Ectodermal cell (in vitro differentiated cells): ENCODE measurements around the gene EGR2.

Experiments used
- H3K27ac ChIP-seq: 2 replicates; pipeline ENCODE4 v1.7.0; 2013; ENCODE audit warnings: mild to moderate bottlenecking, low read depth, low read length; ENCODE audit not compliant: insufficient read depth, poor library complexity, severe bottlenecking
- H3K27me3 ChIP-seq: 2 replicates; pipeline ENCODE4 v1.7.0; 2013; ENCODE audit warnings: mild to moderate bottlenecking, low read length; ENCODE audit not compliant: insufficient read depth, control insufficient read depth, poor library complexity, severe bottlenecking
- H3K36me3 ChIP-seq: one replicate; pipeline ENCODE4 v1.7.0; 2013; ENCODE audit warnings: low read length; ENCODE audit not compliant: control insufficient read depth, insufficient read depth
- H3K4me1 ChIP-seq: one replicate; pipeline ENCODE4 v1.7.0; 2013; ENCODE audit warnings: low read length; ENCODE audit not compliant: control insufficient read depth, insufficient read depth
- H3K4me3 ChIP-seq: 2 replicates; pipeline ENCODE4 v1.7.0; 2013; ENCODE audit warnings: low read depth, low read length, control low read depth; ENCODE audit not compliant: insufficient read depth
- H3K9me3 ChIP-seq: 2 replicates; pipeline ENCODE4 v1.7.0; 2013; ENCODE audit warnings: mild to moderate bottlenecking, low read length, moderate library complexity; ENCODE audit not compliant: control insufficient read depth
- WGBS, 2 experiments: methylation state at CpG; one replicate each; pipeline ENCODE4 v1.1.7; 2013; ENCODE audit warnings: missing lambda C conversion rate in 2 of 2; 5-methylcytosine and 5-hydroxymethylcytosine counted together

Gene EGR2

GRCh38 chr10:62819141-62819920 lies 3.2 kb upstream of the EGR2 start:
- peaks cover 14% of the 10 kb centered on the region for H3K4me1 ChIP-seq
- H3K4me3 ChIP-seq, result peak overlapping the region; percentile 12
- H3K9me3 ChIP-seq, result no peaks in the 10 kb centered on the region
- H3K36me3 ChIP-seq, result no peaks in the 10 kb centered on the region
- H3K27me3 ChIP-seq, result peaks cover 58% of the 10 kb centered on the region
- WGBS, 2 experiments, result 63 to 64% methylated on average over 19 of the region's 19 CpGs
- H3K27ac ChIP-seq, result no peak overlapping the region

GRCh38 chr10:62818426-62819011 lies 2.4 kb upstream of the EGR2 start:
- Histone ChIP-seq H3K27me3 (peaks cover 66% of the 10 kb centered on the region), H3K4me3 (peak overlapping the region; percentile 54), H3K27ac (no peak overlapping the region), H3K36me3 (no peaks in the 10 kb centered on the region), H3K9me3 (no peaks in the 10 kb centered on the region), H3K4me1 (peaks cover 14% of the 10 kb centered on the region)
- 4% methylated on average over 65 of the region's 65 CpGs for WGBS, 2 experiments

GRCh38 chr10:62817766-62818425 lies 1.7 kb upstream of the EGR2 start:
- Histone ChIP-seq H3K36me3 (no peaks in the 10 kb centered on the region), H3K9me3 (no peaks in the 10 kb centered on the region), H3K27ac (no peak overlapping the region), H3K4me1 (peaks cover 14% of the 10 kb centered on the region), H3K4me3 (peak overlapping the region; percentile 54), H3K27me3 (peaks cover 72% of the 10 kb centered on the region)
- WGBS, 2 experiments, result 1 to 2% methylated on average over 51 of the region's 51 CpGs

GRCh38 chr10:62817121-62817765 lies 1.1 kb upstream of the EGR2 start:
- Histone ChIP-seq H3K9me3 (no peaks in the 10 kb centered on the region), H3K36me3 (no peaks in the 10 kb centered on the region), H3K4me3 (peak overlapping the region; percentile 54), H3K27ac (no peak overlapping the region), H3K27me3 (peaks cover 77% of the 10 kb centered on the region), H3K4me1 (peaks cover 14% of the 10 kb centered on the region)
- WGBS, 2 experiments, result 1% methylated on average over 49 of the region's 49 CpGs

GRCh38 chr10:62816076-62816330 lies 163 bp downstream of the EGR2 start:
- no peak overlapping the region for H3K27ac ChIP-seq
- peaks cover 14% of the 10 kb centered on the region for H3K4me1 ChIP-seq
- no peaks in the 10 kb centered on the region for H3K9me3 ChIP-seq
- peak overlapping the region; percentile 54 for H3K4me3 ChIP-seq
- no peaks in the 10 kb centered on the region for H3K36me3 ChIP-seq
- peaks cover 77% of the 10 kb centered on the region for H3K27me3 ChIP-seq
- WGBS, 2 experiments, result 4 to 17% methylated on average over 2 of the region's 2 CpGs

GRCh38 chr10:62815381-62816075 lies 638 bp downstream of the EGR2 start:
- Histone ChIP-seq H3K27me3 (peaks cover 77% of the 10 kb centered on the region), H3K9me3 (no peaks in the 10 kb centered on the region), H3K27ac (no peak overlapping the region), H3K4me3 (peak overlapping the region; percentile 54), H3K36me3 (no peaks in the 10 kb centered on the region), H3K4me1 (peaks cover 14% of the 10 kb centered on the region)
- WGBS, 2 experiments, result 1% methylated on average over 60 of the region's 60 CpGs

GRCh38 chr10:62814756-62815380 lies 1.3 kb downstream of the EGR2 start:
- Histone ChIP-seq H3K27ac (no peak overlapping the region), H3K27me3 (peaks cover 72% of the 10 kb centered on the region), H3K4me1 (peaks cover 14% of the 10 kb centered on the region), H3K36me3 (no peaks in the 10 kb centered on the region), H3K9me3 (no peaks in the 10 kb centered on the region), H3K4me3 (peak overlapping the region; percentile 54)
- 4 to 6% methylated on average over 53 to 54 of the region's 54 CpGs for WGBS, 2 experiments

- H3K4me1 ChIP-seq, result peaks cover 14% of the 10 kb centered on the region
- no peaks in the 10 kb centered on the region for H3K36me3 ChIP-seq
- no peak overlapping the region for H3K4me3 ChIP-seq
- peaks cover 64% of the 10 kb centered on the region for H3K27me3 ChIP-seq
- H3K27ac ChIP-seq, result no peak overlapping the region
- 92 to 93% methylated on average over 5 of the region's 5 CpGs for WGBS, 2 experiments
- no peaks in the 10 kb centered on the region for H3K9me3 ChIP-seq
Observed at GRCh38 chr10:62813981-62814380, 2.2 kb downstream of the EGR2 start.

- no peak overlapping the region for H3K27ac ChIP-seq
- H3K9me3 ChIP-seq, result no peaks in the 10 kb centered on the region
- H3K4me3 ChIP-seq, result no peak overlapping the region
- peaks cover 14% of the 10 kb centered on the region for H3K4me1 ChIP-seq
- H3K36me3 ChIP-seq, result no peaks in the 10 kb centered on the region
- WGBS, 2 experiments, result 96% methylated on average over 27 of the region's 27 CpGs
- peaks cover 58% of the 10 kb centered on the region for H3K27me3 ChIP-seq
Observed at GRCh38 chr10:62813453-62813852, 2.7 kb downstream of the EGR2 start.
